HepG2 (cell line): ENCODE results near the gene KLHL7. TPM values are rescaled to one million over a fixed set of nuclear protein-coding genes. Genes with fewer than 3 reads are reported as not detected.

ENCODE experiments used
- ATF7 ChIP-seq, 2 experiments: fragments of 450-650 bp in 1 of 2; sonication (generic) in 1 of 2; formaldehyde crosslinking in 1 of 2; IDR thresholded peaks; 2 replicates each; pipeline versions ENCODE4 v1.4.0 to v1.6.1; 2016 to 2020; ENCODE audit warnings: antibody characterized with exemption in 1 of 2, mild to moderate bottlenecking in 1 of 2, missing genetic modification reagents in 1 of 2
- GATA4 ChIP-seq: sonication (generic); IDR thresholded peaks from 2 replicates; pipeline ENCODE4 v1.6.1; 2016; ENCODE audit warnings: antibody characterized with exemption, low read depth, borderline replicate concordance
- GPN1 ChIP-seq: sonication (generic); formaldehyde crosslinking; IDR thresholded peaks from 2 replicates; pipeline ENCODE4 v1.5.1; 2020; ENCODE audit warnings: missing genetic modification reagents, borderline replicate concordance
- KDM5A ChIP-seq: fragments of 200-600 bp; sonication (generic); IDR thresholded peaks from 2 replicates; pipeline ENCODE4 v1.7.0; 2018; ENCODE audit warnings: antibody characterized with exemption, mild to moderate bottlenecking, low read length, borderline replicate concordance
- KLF9 ChIP-seq: IDR thresholded peaks from 2 replicates; pipeline ENCODE4 v1.6.1; 2016; ENCODE audit warnings: low read depth
- PRMT3 ChIP-seq: sonication (generic); formaldehyde crosslinking; IDR thresholded peaks from 2 replicates; pipeline ENCODE4 v1.8.1; 2022; ENCODE audit warnings: low read depth, mild to moderate bottlenecking, moderate library complexity, missing genetic modification reagents, borderline replicate concordance
- RARG ChIP-seq: sonication (generic); formaldehyde crosslinking; IDR thresholded peaks from 2 replicates; pipeline ENCODE4 v1.4.0; 2020; ENCODE audit warnings: low read depth, mild to moderate bottlenecking, missing genetic modification reagents
- SMARCE1 ChIP-seq: fragments of 450-650 bp; IDR thresholded peaks from 2 replicates; pipeline ENCODE4 v1.6.1; 2017; ENCODE audit warnings: borderline replicate concordance
- TCF12 ChIP-seq, 2 experiments: fragments of 450-650 bp in 1 of 2; sonication (generic) in 1 of 2; formaldehyde crosslinking in 1 of 2; IDR thresholded peaks; 2 replicates each; pipeline versions ENCODE4 v1.6.1 to v1.8.0; 2017 to 2022; ENCODE audit warnings: antibody characterized with exemption in 1 of 2, mild to moderate bottlenecking in 1 of 2, missing genetic modification reagents in 1 of 2, moderate library complexity in 1 of 2
- ZFP62 ChIP-seq: sonication (generic); formaldehyde crosslinking; IDR thresholded peaks from 2 replicates; pipeline ENCODE4 v1.4.0; 2020; ENCODE audit warnings: missing genetic modification reagents
- ZIK1 ChIP-seq: sonication (generic); formaldehyde crosslinking; IDR thresholded peaks from 2 replicates; pipeline ENCODE4 v1.5.0; 2020; ENCODE audit warnings: mild to moderate bottlenecking, low read depth, missing genetic modification reagents, borderline replicate concordance
- ZKSCAN5 ChIP-seq: sonication (generic); formaldehyde crosslinking; IDR thresholded peaks from 2 replicates; pipeline ENCODE4 v1.5.1; 2020; ENCODE audit warnings: mild to moderate bottlenecking, missing genetic modification reagents
- ZNF136 ChIP-seq: sonication (generic); formaldehyde crosslinking; IDR thresholded peaks from 2 replicates; pipeline ENCODE4 v1.8.1; 2022; ENCODE audit warnings: low read depth, mild to moderate bottlenecking, moderate library complexity, missing genetic modification reagents
- ZNF256 ChIP-seq: sonication (generic); formaldehyde crosslinking; conservative IDR thresholded peaks from 2 replicates; pipeline ENCODE4 v1.4.0; 2020; ENCODE audit warnings: missing genetic modification reagents
- ZNF501 ChIP-seq: sonication (generic); formaldehyde crosslinking; IDR thresholded peaks from 2 replicates; pipeline ENCODE4 v1.5.1; 2020; ENCODE audit warnings: mild to moderate bottlenecking, moderate library complexity, missing genetic modification reagents
- ZNF572 ChIP-seq: sonication (generic); formaldehyde crosslinking; IDR thresholded peaks from 2 replicates; pipeline ENCODE4 v1.5.1; 2020; ENCODE audit warnings: mild to moderate bottlenecking, missing genetic modification reagents
- ZNF766 ChIP-seq: sonication (generic); formaldehyde crosslinking; IDR thresholded peaks from 2 replicates; pipeline ENCODE4 v1.5.0; 2020; ENCODE audit warnings: missing genetic modification reagents, borderline replicate concordance
- ZNF816 ChIP-seq: sonication (generic); formaldehyde crosslinking; IDR thresholded peaks from 2 replicates; pipeline ENCODE4 v1.8.0; 2022; ENCODE audit warnings: missing genetic modification reagents, mild to moderate bottlenecking, borderline replicate concordance
- ZNF841 ChIP-seq: sonication (generic); formaldehyde crosslinking; IDR thresholded peaks from 2 replicates; pipeline ENCODE4 v1.8.1; 2023; ENCODE audit warnings: missing genetic modification reagents, borderline replicate concordance
- polyA plus RNA-seq, 8 experiments: library from polyadenylated mRNA; depleted of rRNA in 3 of 8; stranded (reverse) in 7 of 8; unstranded in 1 of 8; fragments of >200 nt; fragmentation: Illumina TruSeq in 4 of 8; extraction: Trizol in 4 of 8; gene quantifications; 2 replicates each; pipeline versions ENCODE4 v1.2.1 to v1.2.3, GENCODE V29; 2011 to 2016; ENCODE audit warnings: low read depth in 4 of 8, missing spikeins in 1 of 8, mixed read lengths in 1 of 8; ENCODE audit not compliant: insufficient read depth in 1 of 8
- total RNA-seq, 5 experiments: library from RNA; depleted of rRNA; stranded (reverse); fragments of >200 nt; fragmentation: Illumina TruSeq; extraction: Trizol; gene quantifications; 2 replicates each; pipeline ENCODE4 v1.2.3, GENCODE V29; 2016; ENCODE audit warnings: low read depth in 1 of 5
- TF ChIP-seq, protein P1 (sequence below): sonication (generic); formaldehyde crosslinking; IDR thresholded peaks from 2 replicates; pipeline ENCODE4 v1.4.0; 2020; ENCODE audit warnings: missing genetic modification reagents
- TF ChIP-seq, protein P2 (sequence below): sonication (generic); formaldehyde crosslinking; IDR thresholded peaks from 2 replicates; pipeline ENCODE4 v1.4.0; 2020; ENCODE audit warnings: mild to moderate bottlenecking, missing genetic modification reagents
- TF ChIP-seq, protein P3 (sequence below): sonication (generic); formaldehyde crosslinking; IDR thresholded peaks from 2 replicates; pipeline ENCODE4 v1.9.0; 2022; ENCODE audit warnings: missing genetic modification reagents, mild to moderate bottlenecking, borderline replicate concordance
- TF ChIP-seq, protein P4 (sequence below): sonication (generic); formaldehyde crosslinking; IDR thresholded peaks from 2 replicates; pipeline ENCODE4 v1.4.0; 2020; ENCODE audit warnings: missing genetic modification reagents, mild to moderate bottlenecking, borderline replicate concordance

Gene KLHL7
- total and polyA plus RNA-seq, 2 of the 13 experiments (the other 11 are each of a cell fraction or from before 2014, with no cell fraction given), result 16.2 to 34.4 TPM

DNA sequence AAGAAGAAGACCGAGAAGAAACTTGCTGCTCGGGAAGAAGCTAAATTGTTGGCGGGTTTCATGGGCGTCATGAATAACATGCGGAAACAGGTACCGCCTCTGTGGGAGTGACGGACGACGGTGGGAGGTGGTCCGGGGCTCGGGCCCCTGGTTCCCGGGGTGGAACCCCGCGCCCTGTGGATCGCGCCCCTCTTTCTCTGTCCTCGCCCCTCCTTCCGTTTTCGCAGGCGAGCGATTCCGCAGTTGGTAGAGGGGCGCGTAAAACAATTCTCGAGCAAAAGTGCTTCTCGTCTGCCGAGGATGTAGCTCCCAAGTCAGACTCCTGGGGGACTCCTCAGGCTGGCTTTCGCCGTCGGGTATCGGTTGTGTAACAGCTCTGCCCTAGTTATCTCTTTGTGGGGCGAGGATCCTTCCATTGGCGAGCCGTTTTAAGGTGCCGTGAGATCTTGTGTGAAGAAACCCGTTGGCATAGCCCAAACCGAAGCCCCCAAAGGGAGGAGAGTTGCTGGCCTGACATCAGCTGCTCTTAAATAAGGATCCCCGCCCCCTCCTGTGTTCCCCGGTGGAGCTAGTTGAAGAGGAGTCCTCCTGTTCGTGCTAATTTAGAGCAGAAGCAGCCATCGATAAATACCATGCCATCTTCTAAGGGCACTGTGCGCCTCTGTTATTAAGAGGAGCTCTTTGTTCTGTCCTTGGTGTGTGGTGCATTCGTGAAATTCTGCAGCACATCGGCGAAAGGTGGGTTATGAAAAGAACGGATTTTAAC, 655 bp downstream of the KLHL7 start (continued):
- TF ChIP-seq ZKSCAN5 (CRISPR knock-in tag) (no peak), GPN1 (CRISPR knock-in tag) (no peak), ZNF136 (CRISPR knock-in tag) (no peak), ZNF572 (CRISPR knock-in tag) (no peak), KLF9 (CRISPR knock-in tag) (no peak), KDM5A (0 out of 2 replicates have a peak, but pooled peaks have one; percentile 15), ZFP62 (CRISPR knock-in tag) (no peak), RARG (CRISPR knock-in tag) (no peak), PRMT3 (CRISPR knock-in tag) (no peak), ZIK1 (CRISPR knock-in tag) (no peak), ZNF841 (no peak), ZNF816 (CRISPR knock-in tag) (0 out of 2 replicates have a peak, but pooled peaks have one; percentile 36), ZNF501 (CRISPR knock-in tag) (0 out of 2 replicates have a peak, but pooled peaks have one; percentile 11), GATA4 (no peak), SMARCE1 (no peak), TCF12 (IDR thresholded peaks at IDR 0.05) (no peak), TCF12 (CRISPR knock-in tag; IDR thresholded peaks at IDR 0.05) (no peak), ZNF766 (CRISPR knock-in tag) (no peak), ATF7 (IDR thresholded peaks at IDR 0.05) (no peak), ATF7 (CRISPR knock-in tag; IDR thresholded peaks at IDR 0.05) (no peak), ZNF256 (CRISPR knock-in tag) (no peak)
- TF ChIP-seq, protein P1, sequence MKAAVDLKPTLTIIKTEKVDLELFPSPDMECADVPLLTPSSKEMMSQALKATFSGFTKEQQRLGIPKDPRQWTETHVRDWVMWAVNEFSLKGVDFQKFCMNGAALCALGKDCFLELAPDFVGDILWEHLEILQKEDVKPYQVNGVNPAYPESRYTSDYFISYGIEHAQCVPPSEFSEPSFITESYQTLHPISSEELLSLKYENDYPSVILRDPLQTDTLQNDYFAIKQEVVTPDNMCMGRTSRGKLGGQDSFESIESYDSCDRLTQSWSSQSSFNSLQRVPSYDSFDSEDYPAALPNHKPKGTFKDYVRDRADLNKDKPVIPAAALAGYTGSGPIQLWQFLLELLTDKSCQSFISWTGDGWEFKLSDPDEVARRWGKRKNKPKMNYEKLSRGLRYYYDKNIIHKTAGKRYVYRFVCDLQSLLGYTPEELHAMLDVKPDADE (CRISPR knock-in tag), result no peak
- TF ChIP-seq, protein P2, sequence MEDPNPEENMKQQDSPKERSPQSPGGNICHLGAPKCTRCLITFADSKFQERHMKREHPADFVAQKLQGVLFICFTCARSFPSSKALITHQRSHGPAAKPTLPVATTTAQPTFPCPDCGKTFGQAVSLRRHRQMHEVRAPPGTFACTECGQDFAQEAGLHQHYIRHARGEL (CRISPR knock-in tag), result no peak
- TF ChIP-seq, protein P3, sequence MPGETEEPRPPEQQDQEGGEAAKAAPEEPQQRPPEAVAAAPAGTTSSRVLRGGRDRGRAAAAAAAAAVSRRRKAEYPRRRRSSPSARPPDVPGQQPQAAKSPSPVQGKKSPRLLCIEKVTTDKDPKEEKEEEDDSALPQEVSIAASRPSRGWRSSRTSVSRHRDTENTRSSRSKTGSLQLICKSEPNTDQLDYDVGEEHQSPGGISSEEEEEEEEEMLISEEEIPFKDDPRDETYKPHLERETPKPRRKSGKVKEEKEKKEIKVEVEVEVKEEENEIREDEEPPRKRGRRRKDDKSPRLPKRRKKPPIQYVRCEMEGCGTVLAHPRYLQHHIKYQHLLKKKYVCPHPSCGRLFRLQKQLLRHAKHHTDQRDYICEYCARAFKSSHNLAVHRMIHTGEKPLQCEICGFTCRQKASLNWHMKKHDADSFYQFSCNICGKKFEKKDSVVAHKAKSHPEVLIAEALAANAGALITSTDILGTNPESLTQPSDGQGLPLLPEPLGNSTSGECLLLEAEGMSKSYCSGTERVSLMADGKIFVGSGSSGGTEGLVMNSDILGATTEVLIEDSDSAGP (CRISPR knock-in tag), result peak; percentile 48; the same call in 1 of the 2 replicates
- TF ChIP-seq, protein P4, sequence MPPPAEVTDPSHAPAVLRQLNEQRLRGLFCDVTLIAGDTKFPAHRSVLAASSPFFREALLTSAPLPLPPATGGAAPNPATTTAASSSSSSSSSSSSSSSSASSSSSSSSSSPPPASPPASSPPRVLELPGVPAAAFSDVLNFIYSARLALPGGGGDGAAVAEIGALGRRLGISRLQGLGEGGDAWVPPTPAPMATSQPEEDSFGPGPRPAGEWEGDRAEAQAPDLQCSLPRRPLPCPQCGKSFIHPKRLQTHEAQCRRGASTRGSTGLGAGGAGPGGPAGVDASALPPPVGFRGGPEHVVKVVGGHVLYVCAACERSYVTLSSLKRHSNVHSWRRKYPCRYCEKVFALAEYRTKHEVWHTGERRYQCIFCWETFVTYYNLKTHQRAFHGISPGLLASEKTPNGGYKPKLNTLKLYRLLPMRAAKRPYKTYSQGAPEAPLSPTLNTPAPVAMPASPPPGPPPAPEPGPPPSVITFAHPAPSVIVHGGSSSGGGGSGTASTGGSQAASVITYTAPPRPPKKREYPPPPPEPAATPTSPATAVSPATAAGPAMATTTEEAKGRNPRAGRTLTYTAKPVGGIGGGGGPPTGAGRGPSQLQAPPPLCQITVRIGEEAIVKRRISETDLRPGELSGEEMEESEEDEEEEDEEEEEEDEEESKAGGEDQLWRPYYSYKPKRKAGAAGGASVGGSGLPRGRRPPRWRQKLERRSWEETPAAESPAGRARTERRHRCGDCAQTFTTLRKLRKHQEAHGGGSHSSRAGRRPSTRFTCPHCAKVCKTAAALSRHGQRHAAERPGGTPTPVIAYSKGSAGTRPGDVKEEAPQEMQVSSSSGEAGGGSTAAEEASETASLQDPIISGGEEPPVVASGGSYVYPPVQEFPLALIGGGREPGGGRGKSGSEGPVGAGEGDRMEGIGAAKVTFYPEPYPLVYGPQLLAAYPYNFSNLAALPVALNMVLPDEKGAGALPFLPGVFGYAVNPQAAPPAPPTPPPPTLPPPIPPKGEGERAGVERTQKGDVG (CRISPR knock-in tag), result no peak
